GM12864 (cell line): Measurements from ENCODE around the gene ALDH3B1.

ENCODE experiments used
- DNase-seq: peaks from one replicate; pipeline ENCODE4 v3.0.0-alpha.2; 2011; ENCODE audit warnings: low read depth
- H3K4me3 ChIP-seq: 2 replicates; pipeline ENCODE4 v1.5.1; 2011; ENCODE audit warnings: mild to moderate bottlenecking, low read depth, low read length, control low read depth
- CTCF ChIP-seq: IDR thresholded peaks from 2 replicates; pipeline ENCODE4 v1.5.1; 2011; ENCODE audit warnings: low read depth, mild to moderate bottlenecking, moderate library complexity, low read length, control low read depth, inconsistent platforms; ENCODE audit errors: missing control alignments

ALDH3B1 gene

GRCh38 chr11:67999201-67999629 lies 10.9 kb upstream of the ALDH3B1 start:
- TF ChIP-seq CTCF = no peak
- H3K4me3 ChIP-seq = no peak overlapping the region
- no peak for DNase-seq

GRCh38 chr11:67999704-68000103 lies 10.4 kb upstream of the ALDH3B1 start:
- no peak for DNase-seq
- no peak for TF ChIP-seq CTCF
- H3K4me3 ChIP-seq = no peak overlapping the region

- no peak for TF ChIP-seq CTCF
- peak; percentile 41 for DNase-seq
- H3K4me3 ChIP-seq = peak overlapping the region; percentile 74
These were observed 7.6 kb upstream of the ALDH3B1 start for GRCh38 chr11:68002575-68002937.

- no peak for DNase-seq
- TF ChIP-seq CTCF = no peak
- peak overlapping the region; percentile 74 for H3K4me3 ChIP-seq
These were observed 6.9 kb upstream of the ALDH3B1 start for GRCh38 chr11:68002938-68003845.

GRCh38 chr11:68003846-68004550 lies 6.1 kb upstream of the ALDH3B1 start, which contains the start of gene UNC93B1:
UNC93B1 (minus strand) TSS chr11:68004097; CDS start chr11:68004043, 54 bp downstream.
- peak; percentile 71 for DNase-seq
- no peak for TF ChIP-seq CTCF
- peak within 1 kb of the TSS; percentile 74 for H3K4me3 ChIP-seq

- no peak for DNase-seq
- peak overlapping the region; percentile 74 for H3K4me3 ChIP-seq
- no peak for TF ChIP-seq CTCF
These were observed 5.4 kb upstream of the ALDH3B1 start for GRCh38 chr11:68004551-68005335.
